GM12892 (cell line): Measurements from ENCODE around the gene CRTC1.

Experiments used
- POLR2A ChIP-seq: IDR thresholded peaks from 2 replicates; pipeline ENCODE4 v1.6.1; 2011; ENCODE audit warnings: low read depth, low read length, control low read depth
- POLR2AphosphoS5 ChIP-seq: IDR thresholded peaks from 2 replicates; pipeline ENCODE4 v1.6.1; 2011; ENCODE audit warnings: low read depth, low read length, control low read depth

DNA sequence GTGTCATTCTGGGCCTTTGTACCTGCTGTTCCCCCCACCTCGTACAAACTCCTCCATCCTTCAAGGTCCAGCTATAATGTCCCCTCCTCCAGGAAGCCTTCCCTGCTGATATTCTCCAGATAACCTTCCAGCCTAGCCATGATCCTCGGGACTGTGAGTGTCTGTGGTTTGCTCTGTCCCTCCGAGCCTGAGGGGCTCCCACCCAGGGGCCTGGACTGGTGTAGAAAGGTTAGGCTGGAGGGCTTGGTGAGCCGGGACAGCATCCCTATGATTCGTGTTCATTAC lies 110.5 kb downstream of the CRTC1 start:
- TF ChIP-seq POLR2A: no peak
- no peak for TF ChIP-seq POLR2AphosphoS5
